ENCODE data around the gene VWF.

Gene VWF

GRCh38 chr12:6067152-6067916 lies 57.1 kb downstream of the VWF start:
- H3K27ac ChIP-seq: peak overlapping the region in 3 of 21 experiments; percentile 1 to 7 (median 5)

GRCh38 chr12:6066651-6067050 lies 57.8 kb downstream of the VWF start:
- peak overlapping the region in 4 of 21 experiments; percentile 1 to 14 (median 6) for H3K27ac ChIP-seq
- no peak overlapping the region for H3K4me3 ChIP-seq

More at GRCh38 chr12:6067152-6067916, 57.1 kb downstream of the VWF start:
- H3K4me3 ChIP-seq: no peak overlapping the region

GRCh38 chr12:6065863-6066199 lies 58.6 kb downstream of the VWF start:
- Histone ChIP-seq H3K4me3 (no peak overlapping the region), H3K27ac (peak overlapping the region in 3 of 21 experiments; percentile 13 to 50 (median 46))

GRCh38 chr12:6065131-6065862 lies 59.2 kb downstream of the VWF start:
- Histone ChIP-seq H3K27ac (peak overlapping the region in 3 of 21 experiments; percentile 13 to 50 (median 46)), H3K4me3 (no peak overlapping the region)

- Histone ChIP-seq H3K4me3 (no peak overlapping the region), H3K27ac (peak overlapping the region in 3 of 21 experiments; percentile 11 to 56 (median 36))
Measured at GRCh38 chr12:6062757-6063735, 61.4 kb downstream of the VWF start.

- peak overlapping the region in 4 of 21 experiments; percentile 11 to 56 (median 32) for H3K27ac ChIP-seq
- H3K4me3 ChIP-seq: no peak overlapping the region
Measured at GRCh38 chr12:6062395-6062756, 62.1 kb downstream of the VWF start.

- Histone ChIP-seq H3K4me3 (no peak overlapping the region), H3K27ac (peak overlapping the region in 3 of 21 experiments; percentile 17 to 49 (median 36))
Measured at GRCh38 chr12:6061660-6062059, 62.8 kb downstream of the VWF start.

- Histone ChIP-seq H3K27ac (peak overlapping the region in 1 of 21 experiments; percentile 7), H3K4me3 (no peak overlapping the region)
Measured at GRCh38 chr12:6059860-6060565, 64.5 kb downstream of the VWF start.

- Histone ChIP-seq H3K4me3 (no peak overlapping the region), H3K27ac (no peak overlapping the region)
Measured at GRCh38 chr12:6059221-6059620, 65.2 kb downstream of the VWF start.

GRCh38 chr12:6058481-6059161 lies 65.8 kb downstream of the VWF start:
- no peak overlapping the region for H3K27ac ChIP-seq
- H3K4me3 ChIP-seq: no peak overlapping the region

- no peak overlapping the region for H3K4me3 ChIP-seq
- no peak overlapping the region for H3K27ac ChIP-seq
Measured at GRCh38 chr12:6057700-6058099, 66.8 kb downstream of the VWF start.

- Histone ChIP-seq H3K27ac (no peak overlapping the region), H3K4me3 (peak overlapping the region in 2 of 7 experiments; percentile 9 to 12)
Measured at GRCh38 chr12:6056406-6057240, 67.8 kb downstream of the VWF start.

GRCh38 chr12:6053541-6053940 lies 70.9 kb downstream of the VWF start:
- no peak overlapping the region for H3K4me3 ChIP-seq
- H3K27ac ChIP-seq: no peak overlapping the region

- H3K4me3 ChIP-seq: no peak overlapping the region
- no peak overlapping the region for H3K27ac ChIP-seq
Measured at GRCh38 chr12:6052940-6053329, 71.5 kb downstream of the VWF start.

GRCh38 chr12:6052206-6052939 lies 72.1 kb downstream of the VWF start:
- Histone ChIP-seq H3K27ac (no peak overlapping the region), H3K4me3 (no peak overlapping the region)

GRCh38 chr12:6049992-6050391 lies 74.5 kb downstream of the VWF start:
- Histone ChIP-seq H3K4me3 (no peak overlapping the region), H3K27ac (no peak overlapping the region)

- no peak overlapping the region for H3K27ac ChIP-seq
Measured at GRCh38 chr12:6049587-6049986, 74.9 kb downstream of the VWF start.

More at GRCh38 chr12:6049587-6049986, 74.9 kb downstream of the VWF start:
- no peak overlapping the region for H3K4me3 ChIP-seq

Data from skin epidermis (tissue), 12 donors.